Mesodermal cell (in vitro differentiated cells): ENCODE results near the gene ASB5.

ENCODE experiments used
- H3K27ac ChIP-seq: 2 replicates; pipeline ENCODE4 v1.7.0; 2013; ENCODE audit warnings: mild to moderate bottlenecking, low read depth, low read length, moderate library complexity; ENCODE audit not compliant: severe bottlenecking
- H3K36me3 ChIP-seq: 2 replicates; pipeline ENCODE4 v1.7.1; 2013; ENCODE audit warnings: mild to moderate bottlenecking, low read length, moderate library complexity; ENCODE audit not compliant: control insufficient read depth, insufficient read depth
- H3K4me1 ChIP-seq: one replicate; pipeline ENCODE4 v1.7.1; 2013; ENCODE audit warnings: mild to moderate bottlenecking, low read length; ENCODE audit not compliant: insufficient read depth, control insufficient read depth, poor library complexity, severe bottlenecking
- H3K4me3 ChIP-seq: 2 replicates; pipeline ENCODE4 v1.7.0; 2013; ENCODE audit warnings: low read length, control low read depth, mild to moderate bottlenecking; ENCODE audit not compliant: insufficient read depth, poor library complexity, severe bottlenecking; ENCODE audit errors: extremely low read depth
- H3K9me3 ChIP-seq: 2 replicates; pipeline ENCODE4 v1.7.1; 2013; ENCODE audit warnings: mild to moderate bottlenecking, low read length, moderate library complexity; ENCODE audit not compliant: control insufficient read depth
- WGBS, 2 experiments: methylation state at CpG; one replicate each; pipeline ENCODE4 v1.1.5; 2013; ENCODE audit warnings: missing lambda C conversion rate in 2 of 2; ENCODE audit not compliant: insufficient coverage in 2 of 2; 5-methylcytosine and 5-hydroxymethylcytosine counted together

Gene ASB5

GRCh38 chr4:176277162-176277904, 8.3 kb upstream of the ASB5 start:
- H3K36me3 ChIP-seq = no peaks in the 10 kb centered on the region
- WGBS, 2 experiments = 78 to 82% methylated on average over 9 to 13 of the region's 13 CpGs
- H3K27ac ChIP-seq = no peak overlapping the region
- peaks cover 4% of the 10 kb centered on the region for H3K4me1 ChIP-seq
- no peaks in the 10 kb centered on the region for H3K9me3 ChIP-seq
- no peak overlapping the region for H3K4me3 ChIP-seq

GRCh38 chr4:176276710-176277109, 7.7 kb upstream of the ASB5 start:
- WGBS, 2 experiments = 90 to 94% methylated on average over 6 to 7 of the region's 8 CpGs
- H3K36me3 ChIP-seq = no peaks in the 10 kb centered on the region
- H3K9me3 ChIP-seq = no peaks in the 10 kb centered on the region
- H3K4me1 ChIP-seq = peaks cover 6% of the 10 kb centered on the region
- no peak overlapping the region for H3K27ac ChIP-seq
- no peak overlapping the region for H3K4me3 ChIP-seq

GRCh38 chr4:176274441-176274840, 5.4 kb upstream of the ASB5 start:
- Histone ChIP-seq H3K27ac (no peak overlapping the region), H3K9me3 (no peaks in the 10 kb centered on the region), H3K4me3 (no peak overlapping the region), H3K36me3 (no peaks in the 10 kb centered on the region), H3K4me1 (peaks cover 12% of the 10 kb centered on the region)

GRCh38 chr4:176273736-176274135, 4.7 kb upstream of the ASB5 start:
- no CpG with 5 or more reads among the region's 4 CpGs for WGBS, 2 experiments
- no peaks in the 10 kb centered on the region for H3K9me3 ChIP-seq
- no peaks in the 10 kb centered on the region for H3K36me3 ChIP-seq
- peaks cover 12% of the 10 kb centered on the region for H3K4me1 ChIP-seq
- no peak overlapping the region for H3K27ac ChIP-seq
- H3K4me3 ChIP-seq = no peak overlapping the region

- H3K36me3 ChIP-seq = no peaks in the 10 kb centered on the region
- 58% methylated on average over 1 of the region's 3 CpGs; no CpG with 5 or more reads in 1 of the 2 experiments for WGBS, 2 experiments
- no peak overlapping the region for H3K4me3 ChIP-seq
- no peak overlapping the region for H3K27ac ChIP-seq
- H3K9me3 ChIP-seq = no peaks in the 10 kb centered on the region
- H3K4me1 ChIP-seq = peaks cover 12% of the 10 kb centered on the region
These were observed 3.8 kb upstream of the ASB5 start for GRCh38 chr4:176272799-176273198.

- Histone ChIP-seq H3K4me3 (no peak overlapping the region), H3K36me3 (no peaks in the 10 kb centered on the region)
- WGBS, 2 experiments = 100% methylated on average over 1 of the region's 3 CpGs
These were observed 2.7 kb upstream of the ASB5 start for GRCh38 chr4:176271749-176272148.

GRCh38 chr4:176270669-176271068, 1.6 kb upstream of the ASB5 start:
- 21 to 28% methylated on average over 2 to 3 of the region's 5 CpGs for WGBS, 2 experiments
- Histone ChIP-seq H3K4me3 (no peak overlapping the region), H3K27ac (peak overlapping the region; percentile 66), H3K9me3 (no peaks in the 10 kb centered on the region), H3K36me3 (no peaks in the 10 kb centered on the region), H3K4me1 (peaks cover 14% of the 10 kb centered on the region)

More at GRCh38 chr4:176271749-176272148, 2.7 kb upstream of the ASB5 start:
- H3K27ac ChIP-seq = no peak overlapping the region
- H3K4me1 ChIP-seq = peaks cover 8% of the 10 kb centered on the region
- H3K9me3 ChIP-seq = no peaks in the 10 kb centered on the region

GRCh38 chr4:176266026-176266425, 3.0 kb downstream of the ASB5 start:
- Histone ChIP-seq H3K4me3 (no peak overlapping the region), H3K27ac (no peak overlapping the region), H3K4me1 (peaks cover 17% of the 10 kb centered on the region), H3K36me3 (no peaks in the 10 kb centered on the region), H3K9me3 (no peaks in the 10 kb centered on the region)
- no CpG with 5 or more reads among the region's 2 CpGs for WGBS, 2 experiments

GRCh38 chr4:176262243-176262642, 6.8 kb downstream of the ASB5 start:
- H3K36me3 ChIP-seq = no peaks in the 10 kb centered on the region
- H3K27ac ChIP-seq = no peak overlapping the region
- H3K4me1 ChIP-seq = peaks cover 35% of the 10 kb centered on the region
- H3K9me3 ChIP-seq = no peaks in the 10 kb centered on the region
- no peak overlapping the region for H3K4me3 ChIP-seq

GRCh38 chr4:176261481-176261880, 7.5 kb downstream of the ASB5 start:
- no peak overlapping the region for H3K27ac ChIP-seq
- H3K4me1 ChIP-seq = peaks cover 37% of the 10 kb centered on the region
- H3K4me3 ChIP-seq = no peak overlapping the region
- 83 to 100% methylated on average over 1 of the region's 3 CpGs for WGBS, 2 experiments
- H3K36me3 ChIP-seq = no peaks in the 10 kb centered on the region
- no peaks in the 10 kb centered on the region for H3K9me3 ChIP-seq

- Histone ChIP-seq H3K4me3 (no peak overlapping the region), H3K36me3 (no peaks in the 10 kb centered on the region), H3K27ac (no peak overlapping the region), H3K9me3 (no peaks in the 10 kb centered on the region), H3K4me1 (peaks cover 34% of the 10 kb centered on the region)
- WGBS, 2 experiments = no CpG with 5 or more reads among the region's 3 CpGs
These were observed 8.0 kb downstream of the ASB5 start for GRCh38 chr4:176261018-176261417.
